Activated naive CD4-positive, alpha-beta T cell treated with Interleukin-2 at 50 U/mL for 16 hours (primary cell): ENCODE measurements around the gene DLST.
A peak's percentile ranks its signal among the peaks of the same experiment; 100 is the strongest.

ENCODE experiments used
- DNase-seq: peaks from one replicate; pipeline ENCODE4 v3.0.0-alpha.2; 2020

DLST gene

GRCh38 chr14:74881431-74882102 lies at the start of gene DLST:
DLST (plus strand) TSS chr14:74881916; CDS start chr14:74881954, 38 bp downstream.
- DNase-seq = peak; percentile 90

GRCh38 chr14:74832849-74833248 lies 48.9 kb upstream of the DLST start:
- no peak for DNase-seq

- DNase-seq = no peak
Observed at GRCh38 chr14:74834692-74835392, 46.9 kb upstream of the DLST start.

DNA sequence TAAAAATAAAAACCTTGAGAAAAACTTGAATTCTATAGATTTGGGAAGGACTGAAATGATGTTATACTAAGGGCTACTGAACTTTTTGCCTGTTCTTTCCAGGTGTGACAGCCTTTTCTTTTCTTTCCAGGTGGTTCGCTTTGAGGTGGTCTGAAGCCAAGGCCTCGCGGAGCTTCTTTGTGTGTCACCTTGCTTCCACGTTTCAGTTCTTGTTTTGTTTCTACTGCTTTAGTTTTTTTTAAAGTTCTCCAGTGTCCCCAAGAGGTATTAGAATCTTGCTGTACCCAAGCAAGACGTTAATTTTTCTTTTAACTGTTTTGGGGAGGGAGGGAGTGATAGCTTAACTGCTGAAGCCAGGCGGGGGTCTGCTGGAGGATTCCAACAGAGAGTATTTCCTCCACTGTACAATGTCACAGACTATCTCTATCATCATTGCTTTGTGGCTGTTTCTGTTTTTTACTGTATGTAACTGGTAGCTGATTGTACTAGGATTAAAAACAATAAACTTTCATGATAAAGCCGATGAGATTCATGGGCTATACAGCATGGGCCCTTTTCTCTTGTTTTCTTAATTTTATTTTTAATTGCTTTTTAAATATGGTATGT lies 46.0 kb upstream of the DLST start:
- no peak for DNase-seq

DNA sequence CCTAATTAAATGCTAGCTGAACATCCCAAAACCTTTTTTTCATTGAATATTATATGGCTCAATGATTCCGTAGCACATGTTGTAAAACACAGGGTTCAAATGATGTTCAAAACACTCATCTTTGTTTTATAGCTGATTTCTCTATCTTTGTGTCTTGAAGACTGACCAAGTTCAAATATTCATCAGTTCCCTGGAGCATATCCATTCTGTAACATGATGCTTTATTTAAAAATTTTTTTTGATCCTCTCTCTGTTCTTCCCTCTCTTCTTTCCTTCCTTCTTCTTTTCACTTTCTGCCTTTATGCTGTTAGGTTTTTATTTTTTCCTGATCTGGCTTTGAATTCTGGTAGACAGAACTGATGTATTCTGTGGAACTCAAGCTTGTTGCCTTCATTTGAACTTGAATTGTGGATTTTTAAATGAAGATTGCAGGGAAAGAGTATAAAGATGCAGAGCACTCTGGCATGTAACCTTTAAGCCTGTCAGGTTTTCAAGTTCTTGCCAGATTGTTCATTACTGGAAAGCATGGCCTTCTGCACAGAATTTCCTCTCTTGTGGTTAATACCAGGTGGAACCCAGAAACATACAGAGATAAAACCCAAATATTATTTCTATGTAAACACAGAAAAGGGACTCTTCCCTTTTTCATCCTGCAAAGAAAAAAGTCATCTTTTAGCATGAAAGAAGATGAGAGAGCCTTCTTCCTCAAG lies 45.3 kb upstream of the DLST start:
- no peak for DNase-seq

DNA sequence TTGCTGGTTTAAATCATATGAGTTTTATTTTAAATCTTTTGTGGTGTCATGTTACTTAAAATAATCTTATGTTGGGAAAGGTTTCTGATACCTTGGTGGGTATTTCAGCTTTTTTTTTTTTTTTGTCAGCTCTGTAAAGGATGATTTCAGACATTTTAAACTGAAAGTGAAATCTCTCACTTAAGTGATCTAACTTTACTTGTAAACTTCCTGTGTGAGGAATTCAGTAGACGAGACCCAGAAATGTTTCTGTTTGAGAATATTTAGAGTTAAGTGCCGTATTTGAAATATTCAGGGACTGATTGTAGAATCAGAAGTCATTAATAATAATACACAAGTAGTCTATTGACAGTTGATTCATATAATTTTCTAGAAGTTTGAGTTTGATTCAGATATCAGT lies 43.5 kb upstream of the DLST start:
- DNase-seq = no peak

DNA sequence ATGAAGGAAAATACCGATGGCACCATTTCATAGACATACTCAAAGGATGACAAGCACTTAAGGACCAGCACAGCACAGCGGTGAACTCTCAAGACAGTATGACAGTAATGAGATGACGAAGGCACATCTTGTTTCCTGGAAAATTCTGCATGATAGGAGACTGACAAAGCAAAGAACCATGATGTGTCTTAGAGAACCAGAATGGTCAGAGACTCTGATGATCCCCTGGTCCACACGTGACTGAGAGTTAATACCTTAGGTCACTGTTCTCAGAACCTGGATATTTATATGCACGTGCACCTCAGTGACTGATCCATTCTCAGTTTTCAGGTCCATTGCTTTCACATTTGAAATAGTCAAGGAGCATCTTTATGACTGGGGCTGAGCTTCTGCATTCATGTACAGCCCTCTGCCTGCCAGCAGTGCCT lies 41.1 kb upstream of the DLST start:
- DNase-seq = no peak

- peak; percentile 20 for DNase-seq
Observed at GRCh38 chr14:74841230-74842207, 40.2 kb upstream of the DLST start.

DNA sequence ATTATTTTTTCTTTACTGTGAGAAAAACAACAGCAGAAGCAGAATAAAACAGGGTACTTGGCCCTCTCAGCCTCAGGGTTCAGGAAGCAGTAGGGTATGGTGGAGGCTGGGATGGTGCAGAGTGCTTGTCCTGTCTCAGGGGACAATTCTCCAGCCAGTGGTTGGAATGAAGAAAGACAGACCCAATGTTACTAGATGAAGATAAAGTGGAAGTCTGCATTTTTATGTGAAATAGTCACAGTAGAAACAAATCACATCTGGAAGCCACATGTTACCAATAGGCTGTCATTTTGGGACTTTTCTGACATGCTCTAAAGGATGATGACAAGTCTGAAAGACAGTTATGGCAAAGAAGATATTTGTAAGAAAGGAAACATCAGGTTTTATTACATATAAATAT lies 38.1 kb upstream of the DLST start:
- DNase-seq = no peak

GRCh38 chr14:74846168-74846567 lies 35.5 kb upstream of the DLST start:
- no peak for DNase-seq

GRCh38 chr14:74846968-74847665 lies 34.6 kb upstream of the DLST start:
- DNase-seq = no peak

GRCh38 chr14:74848768-74849167 lies 32.9 kb upstream of the DLST start:
- no peak for DNase-seq

DNA sequence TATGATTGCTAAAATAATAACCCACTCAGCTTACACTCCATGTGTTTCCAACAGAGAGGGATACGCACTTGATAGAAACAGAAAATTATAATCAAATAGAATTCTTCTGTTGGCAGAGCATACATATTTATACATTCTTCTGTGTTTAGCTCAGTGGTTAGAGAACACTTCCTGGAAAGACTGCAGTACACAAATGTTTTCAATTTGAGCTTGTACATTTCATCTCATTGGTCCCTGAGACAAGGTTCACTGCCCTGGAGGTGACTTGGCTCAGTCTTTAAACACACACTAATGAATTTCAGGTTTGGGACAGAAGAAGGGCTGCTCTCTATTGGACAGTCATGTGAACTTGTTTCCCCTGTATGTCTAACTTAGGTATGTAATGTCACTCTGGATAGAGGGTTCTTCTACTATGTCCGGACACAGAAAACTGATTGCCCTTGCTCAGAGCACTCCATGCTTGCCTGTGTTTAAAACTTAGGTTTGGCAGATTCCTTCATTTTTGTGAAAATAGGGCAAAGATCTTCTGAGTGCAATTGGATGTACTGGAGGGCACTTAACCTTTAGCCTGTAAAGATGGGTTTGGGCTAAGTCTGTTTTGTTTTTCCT lies 28.7 kb upstream of the DLST start:
- DNase-seq = no peak

GRCh38 chr14:74853581-74853980 lies 28.1 kb upstream of the DLST start:
- DNase-seq = no peak

GRCh38 chr14:74855021-74855420 lies 26.7 kb upstream of the DLST start:
- no peak for DNase-seq

- no peak for DNase-seq
Observed at GRCh38 chr14:74855945-74856344, 25.8 kb upstream of the DLST start.

GRCh38 chr14:74856366-74856765 lies 25.4 kb upstream of the DLST start:
- DNase-seq = no peak

DNA sequence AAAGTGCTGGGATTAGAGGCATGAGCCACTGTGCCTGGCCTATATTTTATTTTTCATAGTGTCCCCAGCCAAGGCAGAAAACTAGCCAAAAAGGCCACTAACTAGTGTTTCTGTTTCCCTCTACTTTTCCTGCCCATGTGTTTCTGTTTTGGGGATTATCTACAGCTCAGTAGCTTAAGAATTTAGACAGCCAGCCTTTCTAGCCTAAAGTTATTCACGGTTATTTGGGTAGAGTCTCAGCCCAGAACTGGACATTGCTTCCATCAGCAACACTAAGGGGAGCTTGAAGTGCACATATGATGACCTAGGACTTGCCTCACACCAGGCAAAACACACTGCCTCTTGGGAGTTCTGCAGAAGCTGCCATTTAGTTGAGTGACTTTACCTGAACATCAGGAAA lies 23.7 kb upstream of the DLST start:
- no peak for DNase-seq

- no peak for DNase-seq
Observed at GRCh38 chr14:74859757-74860552, 21.8 kb upstream of the DLST start.
